GM15510 (cell line): ENCODE data around the gene C12orf60.

Experiments used
- POLR2A ChIP-seq: IDR thresholded peaks from 3 replicates; pipeline ENCODE4 v1.6.1; 2011; ENCODE audit warnings: borderline replicate concordance; ENCODE audit not compliant: insufficient read length; ENCODE audit errors: extremely low read depth

C12orf60 gene

DNA sequence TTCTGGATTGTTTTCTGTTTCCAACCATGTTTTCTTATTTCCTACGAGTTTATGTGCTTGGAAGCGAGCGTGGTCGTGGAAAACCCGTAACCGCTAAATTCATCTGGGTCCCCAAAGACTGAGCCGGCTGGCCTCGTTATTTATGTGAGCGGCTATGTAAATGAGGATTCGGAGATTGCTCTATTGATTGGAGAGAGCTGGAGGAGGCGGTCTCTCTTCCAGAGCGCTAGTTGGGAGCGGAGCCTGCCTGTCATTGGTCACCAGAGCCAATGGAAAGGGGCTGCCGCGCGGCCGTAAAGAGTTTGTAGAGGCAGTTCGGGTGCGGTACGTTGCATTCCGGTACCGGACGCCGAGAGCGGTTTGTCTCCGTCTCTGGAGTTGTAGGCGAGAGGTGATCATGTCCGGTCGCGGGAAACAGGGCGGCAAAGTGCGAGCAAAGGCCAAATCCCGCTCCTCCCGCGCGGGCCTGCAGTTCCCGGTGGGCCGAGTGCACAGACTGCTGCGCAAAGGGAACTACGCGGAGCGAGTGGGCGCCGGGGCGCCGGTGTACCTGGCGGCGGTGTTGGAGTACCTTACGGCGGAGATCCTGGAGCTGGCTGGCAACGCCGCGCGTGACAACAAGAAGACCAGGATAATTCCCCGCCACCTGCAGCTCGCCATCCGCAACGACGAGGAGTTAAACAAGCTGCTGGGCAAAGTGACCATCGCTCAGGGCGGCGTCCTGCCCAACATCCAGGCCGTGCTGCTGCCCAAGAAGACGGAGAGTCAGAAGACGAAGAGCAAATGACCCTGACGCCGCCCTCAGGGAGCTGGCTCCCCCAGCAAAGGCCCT lies 29.2 kb upstream of the C12orf60 start:
- TF ChIP-seq POLR2A = peak; percentile 84

DNA sequence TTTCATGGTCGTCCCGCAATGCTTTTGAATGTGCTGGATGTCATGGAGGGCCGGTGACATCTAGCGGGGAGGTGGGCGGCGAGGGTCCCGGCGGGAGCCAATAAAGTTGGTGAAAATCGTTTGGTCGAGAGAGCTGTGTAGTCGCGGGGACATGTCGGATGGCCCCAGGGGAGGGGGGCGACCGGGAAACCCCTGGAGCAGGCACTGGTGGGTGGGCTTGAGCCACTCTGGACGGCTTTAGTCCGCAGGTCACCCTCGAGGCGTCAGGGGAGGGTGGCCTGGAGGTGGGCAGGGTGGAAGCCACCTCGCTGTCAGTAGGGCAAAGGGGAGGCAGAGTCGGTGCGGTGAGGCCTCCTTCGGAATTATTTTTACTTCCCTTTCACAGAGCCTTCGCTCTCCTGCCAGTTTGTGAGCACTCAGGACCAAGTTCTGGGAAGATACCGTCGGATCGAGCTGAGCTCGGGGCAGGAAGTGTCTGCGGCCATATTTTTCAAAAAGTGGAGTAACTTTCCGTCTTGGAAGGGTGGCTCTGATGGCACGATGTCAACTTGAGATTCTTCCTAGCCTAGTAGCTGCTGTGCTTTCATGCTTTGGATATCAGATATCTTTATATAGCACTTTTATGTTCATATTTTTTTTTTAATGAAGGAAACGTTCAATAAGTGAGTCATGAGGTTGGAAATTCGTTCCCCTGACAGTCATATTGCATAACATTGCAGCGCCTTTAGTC lies 28.4 kb upstream of the C12orf60 start:
- peak; percentile 28 for TF ChIP-seq POLR2A

DNA sequence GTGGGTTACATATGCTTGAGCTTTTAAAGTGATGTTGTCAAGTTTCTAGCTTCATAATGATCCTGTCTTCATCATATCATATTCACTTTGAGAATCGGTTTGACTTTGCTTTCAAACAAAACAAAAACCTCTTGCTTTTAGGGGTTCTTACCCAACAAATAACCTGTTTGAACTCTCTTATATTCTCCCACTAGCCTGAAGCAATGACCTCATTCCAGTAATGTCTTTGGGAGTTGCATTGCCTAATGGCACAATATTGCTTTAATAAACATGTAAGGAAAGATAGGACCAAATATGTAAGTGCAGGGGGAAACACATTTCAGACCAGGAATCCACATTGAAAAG lies 27.9 kb upstream of the C12orf60 start:
- TF ChIP-seq POLR2A = no peak

DNA sequence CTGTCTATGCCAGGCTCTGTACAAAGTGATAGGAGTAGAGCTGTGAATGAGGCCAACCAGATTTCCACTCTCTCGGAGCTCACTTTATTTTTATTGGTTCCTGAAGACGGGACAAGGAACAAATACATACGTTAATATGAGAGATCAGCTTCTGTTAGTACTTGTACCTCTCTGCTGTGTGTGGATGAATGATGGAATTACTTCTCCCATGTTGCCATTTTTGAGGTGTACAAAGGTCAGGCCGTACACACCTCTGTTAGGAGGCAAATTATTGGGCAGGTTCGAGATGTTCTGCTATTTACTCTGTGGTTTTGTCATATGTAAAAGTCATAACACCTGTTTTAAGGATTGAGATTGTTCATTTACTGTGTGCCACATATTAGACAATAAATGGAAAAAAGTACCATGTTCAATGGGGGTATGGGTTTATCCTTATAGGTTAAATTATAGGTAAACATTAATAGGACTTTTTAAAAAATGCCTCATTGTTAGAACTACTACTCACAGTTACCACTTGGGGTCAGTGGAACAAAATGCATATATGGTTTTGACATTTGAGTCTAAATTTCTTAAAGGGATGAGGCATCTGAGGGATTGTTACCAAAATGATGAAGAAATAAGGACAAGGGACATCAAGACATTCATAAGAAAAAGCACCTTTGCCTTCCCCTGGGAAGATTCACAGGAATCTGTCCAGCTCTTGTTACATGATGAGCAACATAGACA lies 27.1 kb upstream of the C12orf60 start:
- TF ChIP-seq POLR2A = no peak

DNA sequence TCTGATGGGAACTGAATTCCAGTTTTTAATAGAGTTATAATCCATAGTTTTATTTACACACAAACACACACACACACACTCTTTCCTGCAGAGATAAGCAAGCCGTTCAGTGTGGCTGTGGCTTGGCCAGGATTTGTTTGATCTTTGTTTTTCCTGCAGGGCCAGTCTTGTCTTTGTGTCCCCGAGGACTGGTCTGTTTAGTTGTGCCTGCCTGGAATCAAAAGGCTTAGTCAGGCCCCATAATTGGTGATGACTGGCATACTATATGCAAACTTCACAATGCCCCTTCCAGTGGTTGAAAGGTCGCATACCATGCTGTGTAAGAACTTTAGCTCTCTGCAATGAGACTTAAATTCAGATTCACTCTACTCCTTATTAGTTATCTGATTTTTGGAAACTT lies 26.2 kb upstream of the C12orf60 start:
- no peak for TF ChIP-seq POLR2A

DNA sequence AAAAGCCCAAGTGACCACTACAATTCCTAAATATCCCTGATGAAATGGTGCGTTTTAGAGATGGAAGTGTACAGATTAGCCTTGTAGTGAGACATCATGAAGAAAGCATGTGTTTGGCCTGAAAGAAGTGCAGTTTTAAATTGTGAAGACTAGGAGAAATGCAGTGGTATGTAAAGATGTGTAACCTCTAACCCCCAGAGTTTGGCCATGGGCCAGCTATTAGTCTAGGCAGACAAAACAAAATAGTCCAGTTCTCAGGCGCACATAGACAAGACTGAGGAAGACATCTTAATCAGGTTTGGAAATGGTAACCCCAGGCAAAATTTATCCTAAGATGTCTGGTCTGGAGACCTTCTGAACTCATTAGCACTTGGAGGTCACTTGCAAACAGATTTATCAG lies 23.6 kb upstream of the C12orf60 start:
- TF ChIP-seq POLR2A = no peak

DNA sequence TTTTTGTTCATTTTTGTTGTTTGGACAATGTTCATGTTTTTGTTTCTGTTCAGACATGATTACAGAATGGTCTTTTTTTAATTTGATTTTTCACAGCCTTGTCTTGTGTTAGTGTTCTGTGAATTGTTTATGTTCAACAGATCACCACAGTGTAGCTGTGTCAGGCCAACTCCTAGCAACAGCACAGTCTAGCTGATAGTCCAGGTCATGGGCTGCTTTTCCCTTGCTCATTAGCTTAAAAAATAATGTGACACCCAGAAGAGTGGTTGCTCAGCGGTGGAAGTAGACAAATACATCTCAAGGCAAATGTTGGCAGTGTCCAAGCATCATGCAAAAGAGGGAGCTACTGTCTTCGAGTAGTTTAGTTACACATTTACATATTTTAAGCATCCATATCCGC lies 22.6 kb upstream of the C12orf60 start:
- no peak for TF ChIP-seq POLR2A

DNA sequence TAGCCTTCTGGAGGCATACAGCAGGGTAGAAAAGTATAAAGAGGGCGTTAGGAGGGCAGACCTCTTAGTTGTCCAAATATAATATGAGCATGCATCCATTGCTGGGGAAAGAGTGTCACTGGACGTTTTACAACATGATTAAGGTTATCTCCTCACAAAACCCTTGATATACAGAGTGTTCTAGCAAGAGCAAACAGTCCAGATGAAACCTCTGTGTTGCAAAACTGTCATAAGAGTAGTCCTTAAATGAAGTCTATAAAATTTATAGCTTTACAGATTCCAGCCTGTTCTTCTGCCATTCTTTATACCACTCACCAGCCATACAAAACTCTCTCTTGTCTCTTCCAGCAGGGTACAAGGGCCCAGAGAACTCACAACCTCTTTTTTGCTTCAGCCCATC lies 21.9 kb upstream of the C12orf60 start:
- TF ChIP-seq POLR2A = no peak

DNA sequence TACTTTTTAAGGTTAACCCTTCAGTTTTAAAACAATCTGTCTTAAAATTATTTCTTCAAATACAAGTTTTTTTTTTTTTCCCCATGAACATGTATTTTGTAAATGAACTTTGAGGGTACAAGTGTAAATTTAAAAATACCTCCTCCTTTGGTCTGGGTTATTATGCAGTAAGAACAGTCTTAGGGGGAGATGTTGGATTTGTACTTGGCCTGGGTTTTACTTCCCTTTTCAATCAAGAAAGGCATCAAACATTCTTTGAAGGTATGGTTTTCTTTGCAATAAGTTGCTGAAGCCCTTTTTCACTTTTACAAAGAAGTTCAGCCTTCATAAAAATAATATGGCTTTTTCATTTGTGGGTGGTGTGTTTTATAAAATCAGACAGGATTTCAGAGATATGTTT lies 20.7 kb upstream of the C12orf60 start:
- no peak for TF ChIP-seq POLR2A

DNA sequence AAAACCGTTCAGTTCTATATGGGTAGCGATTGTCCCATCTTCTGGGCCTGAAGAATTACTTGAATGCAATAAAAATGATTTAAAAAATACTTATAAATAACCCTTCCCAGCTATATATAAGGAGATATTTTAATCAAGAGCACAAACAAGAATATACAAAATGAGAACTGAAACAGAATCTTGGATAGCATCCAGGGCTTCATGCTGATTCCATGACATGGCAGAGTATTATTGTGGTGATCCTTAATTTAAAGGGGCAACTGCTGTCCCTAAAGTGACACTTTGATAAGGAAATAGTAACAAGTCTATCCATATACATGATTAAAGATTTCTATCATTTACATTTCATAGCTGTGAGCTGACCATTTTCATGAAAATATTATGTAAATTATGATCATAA lies 19.0 kb upstream of the C12orf60 start:
- TF ChIP-seq POLR2A = no peak

DNA sequence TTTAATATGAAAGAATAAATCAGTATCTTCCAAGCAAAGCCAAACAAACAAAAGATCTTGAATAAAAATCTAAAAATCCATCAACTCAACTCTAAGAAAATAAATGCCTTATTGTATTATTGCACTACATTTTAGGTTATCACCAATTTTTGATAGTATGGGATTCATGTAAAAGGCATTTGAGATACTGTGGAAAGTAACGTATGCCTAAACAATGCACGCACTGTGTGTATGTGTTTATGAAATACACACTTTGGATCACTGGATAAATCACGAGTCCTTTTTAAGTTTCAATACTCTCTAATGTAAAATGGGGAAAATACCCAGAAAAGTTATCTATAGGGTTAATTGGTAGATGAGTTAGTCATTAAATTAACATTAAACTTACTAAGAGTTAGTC lies 17.9 kb upstream of the C12orf60 start:
- no peak for TF ChIP-seq POLR2A

DNA sequence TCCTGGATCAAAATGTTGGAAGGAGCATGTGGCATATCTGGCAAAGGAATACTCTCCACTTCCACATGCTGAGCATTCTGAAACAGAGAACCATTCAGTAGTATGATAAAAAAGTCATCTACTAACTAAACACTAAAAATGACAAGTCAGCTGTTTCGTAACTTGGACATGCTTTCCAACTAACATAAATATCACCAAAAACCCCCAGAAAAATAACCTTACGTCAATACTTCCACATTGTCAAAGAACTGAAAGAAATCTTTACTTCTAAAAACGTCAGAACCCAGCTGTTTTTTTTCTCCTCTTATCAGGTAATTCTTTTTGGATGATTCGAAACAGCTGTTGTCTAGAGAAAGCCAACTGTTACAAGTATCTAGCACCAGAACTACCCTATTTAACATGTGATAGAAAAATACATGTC lies 8.4 kb upstream of the C12orf60 start:
- TF ChIP-seq POLR2A = no peak

DNA sequence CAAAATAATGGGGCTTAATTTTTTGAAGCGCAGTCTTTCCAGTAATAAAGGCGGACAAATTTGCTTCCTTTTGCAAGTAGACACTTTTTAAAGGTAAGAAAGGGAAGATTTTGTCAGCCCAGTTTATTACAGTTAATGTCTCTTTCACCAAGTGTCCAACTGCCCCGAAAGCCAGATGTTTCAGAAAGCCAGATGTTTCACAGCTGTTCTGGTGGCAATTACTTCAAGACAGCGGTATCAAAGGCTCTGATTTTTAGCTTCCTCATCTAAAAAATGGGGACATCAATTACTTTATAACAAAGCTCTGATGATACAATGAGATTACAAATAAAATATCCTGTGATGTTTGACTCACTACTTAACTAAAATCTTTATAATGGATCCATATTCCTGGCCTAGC lies 1.2 kb upstream of the C12orf60 start:
- TF ChIP-seq POLR2A = no peak

DNA sequence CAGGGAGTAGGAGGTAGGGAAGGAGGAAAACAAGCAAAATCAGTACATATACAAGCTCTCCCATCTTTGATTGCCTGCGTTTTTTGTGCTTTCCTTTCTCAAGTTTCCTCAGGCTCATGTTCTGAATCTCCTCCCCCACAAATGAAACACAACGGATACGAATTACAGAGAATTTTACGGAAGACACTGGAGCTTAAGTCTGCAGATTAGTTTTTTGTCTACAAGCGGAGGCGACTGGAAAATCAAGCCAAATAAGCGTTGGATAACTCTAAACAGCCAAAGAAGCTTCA lies 804 bp upstream of the C12orf60 start:
- no peak for TF ChIP-seq POLR2A

DNA sequence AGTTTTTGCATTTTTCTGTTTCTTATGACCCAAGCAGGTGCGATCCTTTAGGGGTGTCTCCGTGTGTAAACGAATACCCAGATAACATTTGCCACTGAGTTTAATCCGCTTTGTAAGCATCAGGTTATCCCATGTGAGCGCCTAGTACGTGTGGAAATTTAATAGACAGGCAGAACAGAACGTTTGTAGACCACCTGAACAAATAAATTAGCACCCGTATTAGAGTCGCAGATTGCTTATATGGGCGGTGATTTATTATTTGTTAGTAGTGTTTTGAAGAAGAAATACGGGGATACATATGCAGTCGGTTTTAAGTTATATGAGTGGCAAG lies 325 bp downstream of the C12orf60 start:
- TF ChIP-seq POLR2A = no peak
